ENCODE results near the gene FANCD2OS. TPM values are rescaled to one million over a fixed set of nuclear protein-coding genes. Genes with fewer than 3 reads are reported as not detected.
"Not testable (repeated sequence)": the region's sequence is repeated elsewhere in the genome, so short reads cannot be mapped to it uniquely, and the experiment has no call there.

The FANCD2OS gene
- total RNA-seq, 1 donor from 2014 or later, result not detected

GRCh38 chr3:10093678-10094077, 14.4 kb downstream of the FANCD2OS start:
- DNase-seq (ENCODE audit: low read depth), result no peak

- DNase-seq (ENCODE audit: low read depth), result not testable (repeated sequence)
Observed at GRCh38 chr3:10091387-10091786, 16.7 kb downstream of the FANCD2OS start.

- not testable (repeated sequence) for DNase-seq (ENCODE audit: low read depth)
Observed at GRCh38 chr3:10090774-10091173, 17.3 kb downstream of the FANCD2OS start.

- no peak for DNase-seq (ENCODE audit: low read depth)
Observed at GRCh38 chr3:10090179-10090578, 17.9 kb downstream of the FANCD2OS start.

GRCh38 chr3:10088256-10088655, 19.8 kb downstream of the FANCD2OS start:
- peak; percentile 12 for DNase-seq (ENCODE audit: low read depth)

- no peak for DNase-seq (ENCODE audit: low read depth)
Observed at GRCh38 chr3:10085738-10086137, 22.3 kb downstream of the FANCD2OS start.

GRCh38 chr3:10081871-10082270, 26.2 kb downstream of the FANCD2OS start:
- DNase-seq (ENCODE audit: low read depth), result no peak

GRCh38 chr3:10074666-10075065, 33.4 kb downstream of the FANCD2OS start:
- no peak for DNase-seq (ENCODE audit: low read depth)

- DNase-seq (ENCODE audit: low read depth), result not testable (repeated sequence)
Observed at GRCh38 chr3:10070077-10070476, 38.0 kb downstream of the FANCD2OS start.

GRCh38 chr3:10055097-10055496, 53.0 kb downstream of the FANCD2OS start:
- no peak for DNase-seq (ENCODE audit: low read depth)

Other genes starting within 250 kb of the FANCD2OS start
- gene CIDEC, start 228.0 kb downstream of the FANCD2OS start, total RNA-seq, result 0.26 TPM in 1 of 2 replicates, not detected in the other
- 41.4 and 50.5 TPM in 2 replicates for gene JAGN1, start 217.6 kb downstream of the FANCD2OS start, total RNA-seq
- 0.40 and 0.68 TPM in 2 replicates for gene IL17RE, start 205.4 kb downstream of the FANCD2OS start, total RNA-seq
- gene IL17RC, start 191.2 kb downstream of the FANCD2OS start, total RNA-seq, result 24.4 and 33.9 TPM in 2 replicates
- gene CRELD1, start 174.4 kb downstream of the FANCD2OS start, total RNA-seq, result 90.8 and 135 TPM in 2 replicates
- 1.1 and 1.3 TPM in 2 replicates for gene PRRT3, start 155.8 kb downstream of the FANCD2OS start, total RNA-seq
- 66.2 and 96.0 TPM in 2 replicates for gene EMC3, start 121.4 kb downstream of the FANCD2OS start, total RNA-seq
- 0.51 and 1.6 TPM in 2 replicates for gene FANCD2, start 81.8 kb downstream of the FANCD2OS start, total RNA-seq
- gene BRK1, start 7.4 kb upstream of the FANCD2OS start, total RNA-seq, result 71.3 and 114 TPM in 2 replicates
- 23.0 and 23.9 TPM in 2 replicates for gene VHL, start 33.5 kb upstream of the FANCD2OS start, total RNA-seq
- 2.3 and 2.9 TPM in 2 replicates for gene IRAK2, start 56.7 kb upstream of the FANCD2OS start, total RNA-seq
- 6.9 and 8.9 TPM in 2 replicates for gene TATDN2, start 140.2 kb upstream of the FANCD2OS start, total RNA-seq
- not detected in 2 replicates for gene GHRL, start 184.7 kb upstream of the FANCD2OS start, total RNA-seq
- gene SEC13, start 212.9 kb upstream of the FANCD2OS start, total RNA-seq, result 123 and 192 TPM in 2 replicates